RPMI8226 (cell line): ENCODE data around the gene PRKCI.
A peak's percentile ranks its signal among the peaks of the same experiment; 100 is the strongest.
"Not testable (repeated sequence)": the region's sequence is repeated elsewhere in the genome, so short reads cannot be mapped to it uniquely, and the experiment has no call there.

Experiments used
- DNase-seq: peaks from one replicate; pipeline ENCODE4 v3.0.0-alpha.2; 2015

Gene PRKCI

DNA sequence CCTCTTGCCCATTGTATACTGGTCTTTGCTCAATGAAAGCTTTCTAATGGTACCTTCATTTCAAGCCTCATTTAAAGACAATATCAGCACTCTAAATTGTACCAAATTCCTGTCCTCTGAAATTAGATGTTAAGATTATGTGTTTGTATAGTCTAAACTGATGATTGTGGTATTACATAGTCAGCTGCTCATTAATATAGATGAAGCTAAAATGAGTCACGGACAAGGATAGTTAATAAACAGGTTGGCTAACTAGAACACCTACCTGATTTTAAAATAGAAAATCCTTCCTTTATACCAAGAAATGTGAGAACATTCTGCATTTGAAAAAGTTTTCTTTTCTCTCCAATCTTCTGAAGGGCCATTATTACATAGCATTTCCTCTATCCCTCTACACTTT is 2.9 kb downstream of the PRKCI start:
- no peak for DNase-seq

DNA sequence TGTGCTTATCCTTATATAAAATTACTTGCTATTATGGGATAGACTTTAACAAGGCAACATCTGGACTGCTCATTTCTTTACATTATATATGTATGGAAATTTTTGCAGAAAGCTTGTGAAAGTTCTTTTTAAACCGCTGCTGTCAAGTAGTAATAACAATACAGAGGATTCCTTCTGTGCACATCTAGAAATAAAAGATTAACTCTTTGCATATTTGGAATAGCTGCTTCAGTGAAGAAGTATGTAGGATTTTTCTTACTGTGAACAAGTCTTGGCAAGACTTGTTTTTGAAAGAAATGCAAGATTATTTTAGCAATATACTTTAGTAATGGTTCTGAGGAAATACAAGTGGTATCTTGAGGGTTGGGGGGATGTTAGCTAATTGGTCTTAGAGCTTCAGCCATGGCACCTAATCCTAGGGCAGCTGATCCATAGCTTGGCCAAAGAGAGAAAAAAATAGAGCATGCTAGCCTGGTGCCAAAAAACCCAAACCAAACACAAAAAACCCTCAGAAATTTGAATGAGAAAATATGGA is 4.3 kb downstream of the PRKCI start:
- DNase-seq: no peak

DNA sequence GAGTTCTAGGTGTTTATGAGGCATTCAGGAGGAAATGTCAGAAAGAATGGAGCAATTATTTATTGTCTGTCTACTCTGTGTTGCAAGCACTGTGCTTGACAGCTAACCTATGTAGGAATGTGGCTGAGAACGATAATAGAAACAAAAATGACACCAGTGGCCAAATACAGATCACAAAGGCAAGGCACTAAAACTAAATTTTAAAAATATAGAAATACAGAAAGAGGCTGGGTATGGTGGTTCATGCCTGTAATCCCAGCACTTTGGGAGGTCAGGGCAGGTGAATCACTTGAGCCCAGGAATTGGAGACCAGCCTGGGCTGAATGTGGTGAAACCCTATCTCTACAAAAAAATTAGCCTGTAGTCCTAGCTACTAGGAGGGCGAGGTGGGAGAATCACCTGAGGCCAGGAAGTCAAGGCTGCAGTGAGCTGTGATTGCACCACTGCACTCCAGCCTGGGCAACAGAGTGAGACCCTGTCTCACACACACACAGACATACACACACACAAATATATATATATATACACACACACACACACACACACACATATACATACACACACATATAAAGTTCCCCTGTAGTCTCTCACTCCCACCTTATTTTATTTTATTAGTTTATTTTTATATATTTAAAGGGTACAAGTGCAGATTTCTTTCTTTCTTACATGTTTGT is 6.0 kb downstream of the PRKCI start:
- DNase-seq: no peak

GRCh38 chr3:170232266-170232665 is 10.0 kb downstream of the PRKCI start:
- DNase-seq: no peak

- no peak for DNase-seq
These were observed 11.3 kb downstream of the PRKCI start for GRCh38 chr3:170233530-170233929.

GRCh38 chr3:170240142-170240541 is 17.9 kb downstream of the PRKCI start:
- no peak for DNase-seq

- DNase-seq: no peak
These were observed 18.4 kb downstream of the PRKCI start for GRCh38 chr3:170240671-170241070.

DNA sequence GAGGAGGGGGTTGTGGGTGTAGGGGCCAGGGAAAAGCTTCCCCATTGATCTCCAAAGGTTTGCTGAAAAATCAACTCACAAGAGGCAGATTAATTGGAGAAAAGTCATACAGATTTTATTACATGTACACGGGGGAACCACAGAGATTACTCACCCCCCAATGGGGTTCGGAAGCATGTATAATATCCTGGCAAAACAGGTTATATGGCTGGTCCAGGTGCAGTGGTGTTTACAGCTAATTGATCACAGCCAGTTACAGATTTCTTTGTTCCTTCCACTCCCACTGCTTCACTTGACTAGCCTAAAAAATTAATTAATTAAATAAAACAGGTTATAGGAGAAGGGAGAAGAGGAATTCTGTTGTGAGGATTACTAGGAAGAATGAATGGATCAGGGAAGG is 22.4 kb downstream of the PRKCI start:
- DNase-seq: no peak

DNA sequence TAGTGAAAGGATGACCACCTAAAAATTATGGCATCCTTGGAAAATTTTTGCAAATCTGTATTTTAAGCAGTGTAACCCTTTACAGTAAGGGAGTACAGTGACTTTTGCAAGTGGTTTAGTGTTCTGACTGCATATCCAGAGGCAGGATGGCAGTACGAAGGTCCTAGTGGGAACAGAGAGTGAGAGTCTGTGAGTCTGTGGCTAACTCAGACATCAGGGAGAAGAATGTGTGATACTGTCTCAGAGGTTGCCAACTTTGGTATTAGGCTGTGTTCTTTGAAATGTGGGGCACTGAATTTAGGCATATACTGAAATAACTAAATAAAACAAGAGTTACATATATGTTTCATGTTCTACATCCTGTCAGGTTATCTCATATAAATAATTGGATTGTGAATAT is 25.7 kb downstream of the PRKCI start:
- no peak for DNase-seq

GRCh38 chr3:170256597-170256996 is 34.4 kb downstream of the PRKCI start:
- DNase-seq: no peak

- peak; percentile 90 for DNase-seq
These were observed 34.9 kb downstream of the PRKCI start for GRCh38 chr3:170257145-170257544.

GRCh38 chr3:170258105-170258487 is 35.9 kb downstream of the PRKCI start:
- DNase-seq: peak; percentile 60

DNA sequence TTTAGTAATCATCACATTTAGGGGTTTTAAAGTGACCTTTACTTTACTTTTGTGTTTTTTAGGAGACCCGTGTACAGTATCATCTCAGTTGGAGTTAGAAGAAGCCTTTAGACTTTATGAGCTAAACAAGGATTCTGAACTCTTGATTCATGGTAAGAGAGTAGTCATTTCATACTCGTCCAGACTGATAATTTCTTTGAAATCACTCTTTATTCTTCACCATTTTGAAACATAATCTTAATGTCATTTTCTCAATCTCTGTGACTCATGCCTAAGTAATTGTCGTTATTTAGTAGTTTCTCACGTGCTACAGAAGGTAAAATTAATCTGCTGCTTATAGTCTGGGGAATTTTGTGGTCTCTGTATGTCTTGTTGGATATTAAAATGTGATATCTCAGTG is 37.7 kb downstream of the PRKCI start:
- no peak for DNase-seq

DNA sequence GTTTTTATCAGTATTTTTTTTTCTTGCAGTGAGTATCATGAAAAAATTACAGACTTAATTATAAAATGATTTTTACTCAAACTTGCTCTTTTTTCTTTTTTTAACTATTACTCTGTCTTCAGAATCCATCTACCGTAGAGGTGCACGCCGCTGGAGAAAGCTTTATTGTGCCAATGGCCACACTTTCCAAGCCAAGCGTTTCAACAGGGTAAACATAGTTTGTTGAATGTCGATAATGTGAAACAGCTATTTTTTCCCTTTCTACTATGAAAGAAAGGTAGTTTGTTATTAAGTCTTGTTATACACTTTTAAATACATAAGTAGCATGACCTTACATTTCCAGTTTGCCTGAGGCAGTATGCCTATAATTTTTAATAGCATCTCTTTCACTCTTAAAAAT is 45.6 kb downstream of the PRKCI start:
- no peak for DNase-seq

DNA sequence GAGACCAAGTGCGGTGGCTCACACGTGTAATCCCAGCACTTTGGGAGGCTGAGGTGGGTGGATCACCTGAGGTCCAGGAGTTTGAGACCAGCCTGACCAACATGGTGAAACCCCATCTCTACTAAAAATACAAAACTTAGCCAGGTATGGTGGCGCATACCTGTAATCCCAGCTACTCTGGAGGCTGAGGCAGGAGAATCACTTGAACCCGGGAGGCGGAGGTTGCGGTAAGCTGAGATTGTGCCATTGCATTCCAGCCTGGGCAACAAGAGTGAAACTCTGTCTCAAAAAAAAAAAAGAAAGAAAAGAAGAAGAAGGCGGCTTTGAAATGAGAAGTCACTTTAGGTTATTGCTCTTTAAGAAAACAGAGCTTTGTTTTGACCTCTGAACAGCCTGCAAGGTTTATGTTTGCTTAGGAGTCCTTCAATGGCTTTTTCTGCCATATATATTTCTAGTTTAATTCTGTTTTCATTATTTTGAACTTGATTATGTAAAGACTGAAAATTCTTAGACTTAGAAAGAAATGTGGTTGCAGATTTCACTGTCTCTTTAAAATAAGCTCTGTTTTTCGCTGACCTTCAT is 47.5 kb downstream of the PRKCI start:
- DNase-seq: not testable (repeated sequence)

- no peak for DNase-seq
These were observed 48.2 kb downstream of the PRKCI start for GRCh38 chr3:170270282-170270881.

DNA sequence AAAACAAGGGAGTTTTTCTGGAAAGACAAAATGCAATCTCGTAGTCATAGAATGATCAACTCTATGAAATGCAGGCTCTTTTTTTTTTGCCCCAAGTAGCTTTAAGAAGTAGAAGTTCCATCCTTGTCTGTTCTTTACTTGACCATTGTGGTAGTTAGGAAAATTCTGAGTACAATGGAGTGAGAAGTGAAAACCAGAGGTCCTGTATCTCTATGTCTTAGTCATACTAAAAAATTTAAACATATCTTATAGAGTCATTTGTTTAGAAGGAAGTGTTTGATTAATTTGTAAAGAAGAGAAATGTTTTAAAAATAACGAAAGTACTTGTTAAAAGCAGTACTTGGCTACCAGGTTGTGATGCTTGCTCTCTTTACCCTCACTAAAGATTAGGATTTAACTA is 52.4 kb downstream of the PRKCI start:
- no peak for DNase-seq

DNA sequence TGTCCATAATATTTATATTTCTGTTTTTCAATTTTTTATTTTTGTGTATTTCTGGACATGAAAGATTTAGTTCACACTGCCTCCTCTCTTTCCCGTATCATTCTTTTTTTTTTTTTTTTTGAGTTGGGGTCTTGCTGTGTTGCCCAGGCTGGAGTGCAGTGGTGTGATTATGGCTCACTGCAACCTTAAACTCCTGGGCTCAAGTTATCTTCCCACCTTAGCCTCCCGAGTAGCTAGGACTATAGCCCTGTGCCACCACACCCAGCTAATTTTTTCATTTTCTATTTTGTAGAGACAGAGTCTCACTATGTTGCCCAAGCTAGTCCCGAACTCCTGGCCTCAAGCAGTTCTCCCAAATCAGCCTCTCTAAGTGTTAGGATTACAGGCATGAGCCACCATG is 53.6 kb downstream of the PRKCI start:
- DNase-seq: no peak

GRCh38 chr3:170277311-170277710 is 55.1 kb downstream of the PRKCI start:
- not testable (repeated sequence) for DNase-seq

DNA sequence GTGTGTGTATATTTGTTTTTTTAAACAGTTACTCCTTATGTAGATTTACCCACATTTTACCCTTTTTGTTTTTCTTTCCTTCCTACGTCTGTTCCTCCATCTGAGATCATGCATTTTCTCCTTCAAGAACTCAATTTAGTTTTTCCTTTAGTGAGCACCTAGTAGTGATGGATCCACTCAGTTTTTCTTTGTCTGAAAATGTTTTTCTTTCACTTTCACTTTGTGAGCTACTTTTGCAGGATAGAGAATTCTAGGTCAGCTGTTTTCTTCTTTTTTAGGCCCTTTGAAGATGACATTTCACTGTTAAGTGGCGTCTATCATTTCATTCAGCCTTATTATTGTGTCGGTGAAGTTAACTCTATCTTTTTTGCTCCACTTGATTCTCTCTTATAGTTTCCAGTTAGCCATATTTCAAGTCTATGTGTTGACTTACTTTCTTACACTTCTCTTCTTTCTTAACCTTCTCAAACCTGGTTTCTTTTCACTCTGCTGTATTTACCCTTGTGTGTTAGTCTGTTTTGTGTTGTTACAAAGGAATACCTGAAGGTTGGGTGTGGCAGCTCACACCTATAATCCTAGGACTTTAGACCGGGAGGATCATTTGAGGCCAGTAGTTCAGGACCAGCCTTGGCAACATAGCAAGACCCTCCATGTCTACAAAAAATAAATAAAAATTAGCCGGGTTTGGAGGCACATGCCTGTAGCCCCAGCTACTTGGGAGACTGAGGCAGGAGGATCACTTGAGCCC is 55.8 kb downstream of the PRKCI start:
- peak; percentile 67 for DNase-seq

DNA sequence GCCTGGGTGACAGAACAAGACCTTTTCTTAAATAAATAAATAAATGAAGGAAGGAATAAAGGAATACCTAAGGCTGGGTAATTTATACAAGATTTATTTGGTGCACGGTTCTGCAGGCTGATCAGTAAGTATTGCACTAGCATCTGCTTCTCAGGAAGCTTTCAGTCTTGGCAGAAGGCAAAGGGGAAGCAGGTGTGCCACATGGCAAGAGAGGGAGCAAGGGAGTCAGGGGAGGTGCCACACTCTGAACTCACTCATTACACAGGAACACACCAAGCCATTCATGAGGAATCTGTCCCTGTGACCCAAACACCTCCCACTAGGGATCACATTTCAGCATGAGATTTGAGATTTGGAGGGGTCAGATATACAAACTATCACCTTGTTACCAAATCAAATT is 56.4 kb downstream of the PRKCI start:
- peak; percentile 73 for DNase-seq

DNA sequence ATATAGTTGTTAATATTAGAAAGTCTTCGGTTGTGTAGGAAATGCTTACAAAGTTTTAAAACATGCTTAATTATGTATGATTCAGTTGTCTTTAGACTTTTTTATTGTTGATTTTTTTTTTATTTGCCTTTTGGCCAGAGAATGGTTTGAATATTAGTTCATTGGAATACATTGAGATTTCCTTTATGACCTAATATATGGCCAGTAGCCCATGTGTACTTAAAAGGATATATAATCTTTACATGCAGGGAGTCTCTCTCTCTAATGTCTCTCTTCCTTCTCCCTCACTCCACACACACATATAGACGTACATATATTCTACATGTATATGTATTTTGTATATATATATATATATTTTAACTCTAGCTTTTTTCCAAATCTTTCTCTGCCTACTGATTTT is 68.0 kb downstream of the PRKCI start:
- DNase-seq: no peak

GRCh38 chr3:170295586-170295985 is 73.4 kb downstream of the PRKCI start:
- no peak for DNase-seq

DNA sequence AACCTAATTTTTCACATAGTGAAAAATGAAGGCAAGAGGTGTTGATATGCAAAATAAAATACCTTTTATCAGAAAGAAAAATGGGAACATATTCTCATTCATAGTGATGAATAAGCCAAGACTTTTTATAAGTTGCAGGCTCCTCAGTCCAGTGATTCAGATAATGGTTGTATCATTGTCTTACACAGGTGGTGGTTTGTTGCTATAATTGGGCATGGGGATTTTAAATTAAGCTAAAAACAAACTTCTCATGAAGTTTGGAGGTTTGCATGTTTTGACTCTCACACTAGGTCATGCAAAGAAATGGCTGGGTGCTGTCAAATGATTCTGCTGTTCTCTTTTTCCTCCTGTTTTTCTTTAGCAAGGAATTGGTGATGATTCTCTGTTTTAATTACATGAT is 74.5 kb downstream of the PRKCI start:
- no peak for DNase-seq
